DMS153 treated with DMSO at 0.1 percent for 48 hours (cell line): Measurements from ENCODE around the gene RARA.

Source experiments
- DNase-seq: peaks from one replicate; lab custom pipeline; 2025; ENCODE audit not compliant: unreplicated experiment; lab: John Stamatoyannopoulos, UW

The RARA gene

GRCh38 chr17:40345161-40345993 is 36.4 kb downstream of the RARA start:
- no peak for DNase-seq

DNA sequence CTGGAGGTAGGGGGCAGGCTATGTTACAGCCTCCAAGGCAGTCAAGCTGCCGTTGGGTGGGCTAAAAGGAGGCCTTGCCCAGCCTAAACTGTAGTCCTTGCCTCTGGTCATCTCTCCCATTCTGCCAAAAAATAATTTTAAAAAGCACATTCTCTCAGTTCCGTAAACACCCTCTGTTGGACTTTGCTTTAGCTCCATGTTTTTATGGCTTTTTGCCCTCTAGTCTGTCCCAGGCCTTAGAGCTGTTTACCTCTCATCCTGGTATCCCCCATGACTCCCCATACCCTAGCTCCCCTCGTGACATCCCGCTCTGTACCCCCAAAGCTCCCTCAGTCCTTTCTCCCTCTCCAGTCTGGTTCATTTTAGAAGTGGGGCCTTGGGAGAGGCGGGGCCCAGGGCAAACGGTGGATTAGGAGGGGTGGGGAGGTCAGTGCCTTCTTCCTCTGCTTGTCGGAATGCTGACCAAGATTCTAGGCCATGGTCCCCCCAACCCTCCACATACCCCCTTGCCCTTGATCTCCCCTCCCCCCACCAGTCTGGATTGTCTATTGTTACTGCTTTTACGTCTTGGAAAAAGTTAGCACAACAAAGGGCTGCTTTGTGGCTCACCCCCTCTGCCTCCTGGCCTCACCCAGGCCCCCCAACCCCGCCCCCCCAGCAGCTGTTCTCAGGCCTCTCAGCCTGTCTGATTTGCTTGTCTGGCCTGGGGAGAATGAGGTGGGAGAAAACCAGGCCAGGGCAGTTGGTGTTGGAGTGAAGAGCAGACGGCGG is 37.2 kb downstream of the RARA start:
- DNase-seq, result no peak

GRCh38 chr17:40346765-40347158 is 37.8 kb downstream of the RARA start:
- no peak for DNase-seq

- DNase-seq, result no peak
Observed at GRCh38 chr17:40347319-40348135, 38.5 kb downstream of the RARA start.

DNA sequence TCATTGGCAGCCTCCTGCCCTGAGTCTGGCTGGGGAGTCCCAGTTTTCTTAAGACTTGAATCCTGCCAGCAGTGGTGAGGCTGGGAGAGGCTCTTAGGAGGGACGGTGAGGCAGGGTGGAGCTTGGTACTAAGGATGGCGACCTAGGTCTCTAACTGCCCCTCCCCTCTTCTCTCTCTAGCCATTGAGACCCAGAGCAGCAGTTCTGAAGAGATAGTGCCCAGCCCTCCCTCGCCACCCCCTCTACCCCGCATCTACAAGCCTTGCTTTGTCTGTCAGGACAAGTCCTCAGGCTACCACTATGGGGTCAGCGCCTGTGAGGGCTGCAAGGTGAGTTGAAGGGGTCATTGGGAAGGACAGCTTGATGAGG is 39.1 kb downstream of the RARA start:
- DNase-seq, result no peak

- DNase-seq, result peak; percentile 47
Observed at GRCh38 chr17:40348562-40349476, 39.8 kb downstream of the RARA start.

- DNase-seq, result no peak
Observed at GRCh38 chr17:40349477-40349894, 40.5 kb downstream of the RARA start.

GRCh38 chr17:40349895-40350688 is 41.1 kb downstream of the RARA start:
- DNase-seq, result no peak

DNA sequence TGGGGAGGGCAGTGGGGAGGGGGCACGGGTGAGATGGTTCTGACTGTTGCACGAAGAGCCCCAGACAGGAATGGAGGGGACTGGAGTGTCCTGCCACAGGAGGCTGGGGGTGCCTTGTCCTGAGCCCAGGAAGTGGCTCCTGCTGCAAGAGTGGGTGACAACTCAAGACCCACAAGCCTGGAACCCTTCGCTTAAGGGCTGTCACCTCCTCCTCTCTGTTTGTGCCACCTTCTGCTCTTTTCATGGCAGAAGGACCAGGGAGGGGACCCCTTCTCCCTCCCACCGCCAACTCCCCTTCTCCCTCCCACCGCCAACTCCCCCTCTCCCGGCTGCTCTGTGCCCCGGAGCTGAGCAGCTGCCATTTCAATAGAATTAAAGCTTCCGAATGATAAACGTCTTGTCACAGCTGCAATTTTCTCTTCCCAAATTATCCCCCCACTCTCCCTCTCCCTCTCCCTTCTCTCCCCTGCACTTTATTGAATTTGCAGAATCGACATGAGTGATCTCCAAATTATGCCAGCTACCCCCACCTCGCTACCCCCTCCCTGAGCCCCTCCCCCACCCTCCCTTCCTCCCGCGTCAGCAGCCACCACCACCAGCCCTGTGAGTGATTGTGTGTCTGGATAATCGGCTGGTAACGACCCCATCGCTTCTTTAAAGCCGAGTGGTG is 41.8 kb downstream of the RARA start:
- DNase-seq, result no peak

DNA sequence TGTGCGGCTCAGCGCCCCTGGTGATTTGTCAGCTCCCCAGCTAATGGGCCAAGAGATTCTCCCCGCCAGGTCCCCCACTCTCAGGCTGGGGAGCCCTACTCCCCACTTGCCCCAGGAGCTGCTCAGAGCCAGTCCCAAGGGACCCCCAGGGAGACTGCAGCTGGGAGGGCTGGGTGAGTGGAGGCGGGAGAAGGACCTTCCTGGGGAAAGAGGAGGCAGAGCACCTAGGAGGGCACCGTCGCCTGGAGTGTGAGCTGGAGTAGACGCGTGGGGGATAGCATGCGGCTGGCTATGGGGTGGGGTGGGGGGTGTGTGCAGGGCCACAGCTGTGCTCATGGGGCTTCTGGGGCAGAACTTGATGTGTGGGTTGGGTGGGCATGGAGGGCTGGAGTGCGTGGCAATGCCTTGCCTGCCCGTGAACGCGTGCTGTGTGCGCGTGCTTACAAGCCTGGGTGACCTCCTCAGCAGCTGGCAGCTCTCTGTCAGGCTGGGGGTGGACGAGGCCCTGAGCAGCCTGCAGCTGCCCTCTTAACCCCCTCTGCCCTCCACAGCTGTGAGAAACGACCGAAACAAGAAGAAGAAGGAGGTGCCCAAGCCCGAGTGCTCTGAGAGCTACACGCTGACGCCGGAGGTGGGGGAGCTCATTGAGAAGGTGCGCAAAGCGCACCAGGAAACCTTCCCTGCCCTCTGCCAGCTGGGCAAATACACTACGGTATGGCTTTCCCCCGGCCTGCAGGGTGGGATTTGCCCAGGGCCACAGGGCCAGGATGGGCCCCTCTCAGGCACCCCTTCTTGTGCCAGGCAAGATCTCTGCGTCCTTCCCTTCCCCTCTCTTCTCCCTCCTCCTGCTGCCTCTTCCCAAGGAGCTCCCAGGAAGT is 42.6 kb downstream of the RARA start:
- no peak for DNase-seq

DNA sequence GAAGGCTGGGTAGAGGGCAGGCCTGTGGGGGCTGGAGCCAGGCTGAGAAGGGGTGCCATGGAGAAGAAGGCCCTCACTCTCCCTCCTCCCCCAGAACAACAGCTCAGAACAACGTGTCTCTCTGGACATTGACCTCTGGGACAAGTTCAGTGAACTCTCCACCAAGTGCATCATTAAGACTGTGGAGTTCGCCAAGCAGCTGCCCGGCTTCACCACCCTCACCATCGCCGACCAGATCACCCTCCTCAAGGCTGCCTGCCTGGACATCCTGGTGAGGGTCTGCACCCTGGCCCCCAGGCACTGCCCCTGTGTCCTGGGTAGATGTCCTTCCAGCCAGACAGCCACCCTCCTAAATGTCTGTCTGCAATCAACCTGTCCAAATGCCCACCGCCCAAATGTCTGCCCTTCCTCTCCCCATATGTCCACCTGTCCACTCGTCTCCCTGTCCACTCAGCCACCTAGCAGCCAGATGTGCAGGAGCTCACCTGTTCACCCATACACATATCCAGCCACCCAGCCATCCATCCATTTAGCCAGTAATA is 43.3 kb downstream of the RARA start:
- no peak for DNase-seq

- no peak for DNase-seq
Observed at GRCh38 chr17:40352779-40353394, 43.9 kb downstream of the RARA start.

- DNase-seq, result no peak
Observed at GRCh38 chr17:40354221-40355122, 45.5 kb downstream of the RARA start.

DNA sequence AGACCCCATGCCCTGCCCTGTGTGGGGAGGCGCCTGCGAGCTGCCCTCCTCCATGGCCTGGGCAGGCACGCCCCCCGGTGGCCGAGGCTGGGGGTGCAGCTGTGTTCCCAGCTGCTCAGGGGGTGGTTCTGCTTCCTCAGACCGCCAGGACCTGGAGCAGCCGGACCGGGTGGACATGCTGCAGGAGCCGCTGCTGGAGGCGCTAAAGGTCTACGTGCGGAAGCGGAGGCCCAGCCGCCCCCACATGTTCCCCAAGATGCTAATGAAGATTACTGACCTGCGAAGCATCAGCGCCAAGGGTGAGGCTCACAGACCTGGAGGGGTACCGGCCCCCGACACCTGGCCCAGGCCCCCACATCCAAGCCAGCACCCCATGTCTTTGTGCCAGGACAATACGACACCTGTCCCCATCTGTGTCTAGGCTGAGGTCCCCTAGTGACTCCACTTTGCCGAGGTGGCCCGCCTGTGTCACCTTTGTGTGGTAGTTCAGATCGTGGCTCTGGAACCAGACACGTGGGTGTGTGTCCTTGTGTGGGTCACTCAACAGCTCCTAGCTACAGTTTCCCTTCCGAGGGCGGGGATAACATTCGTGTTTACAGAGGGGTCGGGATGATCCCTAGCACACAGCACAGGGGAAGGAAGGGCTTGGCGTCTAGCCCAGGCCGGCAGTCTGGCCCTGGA is 46.3 kb downstream of the RARA start:
- no peak for DNase-seq

DNA sequence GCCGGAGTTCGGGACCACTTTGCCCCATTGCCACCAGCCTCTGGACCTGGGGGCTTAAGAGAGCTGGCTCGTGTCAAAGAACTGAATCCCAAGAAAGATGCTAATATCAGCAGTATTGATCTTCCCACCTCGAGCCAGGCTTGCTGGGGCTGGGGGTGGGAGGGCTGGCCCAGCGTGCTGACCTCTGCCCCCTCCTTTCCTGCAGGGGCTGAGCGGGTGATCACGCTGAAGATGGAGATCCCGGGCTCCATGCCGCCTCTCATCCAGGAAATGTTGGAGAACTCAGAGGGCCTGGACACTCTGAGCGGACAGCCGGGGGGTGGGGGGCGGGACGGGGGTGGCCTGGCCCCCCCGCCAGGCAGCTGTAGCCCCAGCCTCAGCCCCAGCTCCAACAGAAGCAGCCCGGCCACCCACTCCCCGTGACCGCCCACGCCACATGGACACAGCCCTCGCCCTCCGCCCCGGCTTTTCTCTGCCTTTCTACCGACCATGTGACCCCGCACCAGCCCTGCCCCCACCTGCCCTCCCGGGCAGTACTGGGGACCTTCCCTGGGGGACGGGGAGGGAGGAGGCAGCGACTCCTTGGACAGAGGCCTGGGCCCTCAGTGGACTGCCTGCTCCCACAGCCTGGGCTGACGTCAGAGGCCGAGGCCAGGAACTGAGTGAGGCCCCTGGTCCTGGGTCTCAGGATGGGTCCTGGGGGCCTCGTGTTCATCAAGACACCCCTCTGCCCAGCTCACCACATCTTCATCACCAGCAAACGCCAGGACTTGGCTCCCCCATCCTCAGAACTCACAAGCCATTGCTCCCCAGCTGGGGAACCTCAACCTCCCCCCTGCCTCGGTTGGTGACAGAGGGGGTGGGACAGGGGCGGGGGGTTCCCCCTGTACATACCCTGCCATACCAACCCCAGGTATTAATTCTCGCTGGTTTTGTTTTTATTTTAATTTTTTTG is 47.1 kb downstream of the RARA start:
- DNase-seq, result no peak
